Epithelial cell of proximal tubule (primary cell): ENCODE measurements around the gene TNIK. TPM values are rescaled to one million over a fixed set of nuclear protein-coding genes. Genes with fewer than 3 reads are reported as not detected.

Experiments used
- DNase-seq: peaks from one replicate; pipeline ENCODE4 v3.0.0-alpha.2; 2011; ENCODE audit warnings: low read depth
- H3K4me3 ChIP-seq: 2 replicates; pipeline ENCODE4 v1.5.1; 2011; ENCODE audit warnings: low read depth, mild to moderate bottlenecking, low read length
- total RNA-seq: library from RNA; depleted of rRNA; stranded (reverse); fragments of >200 nt; gene quantifications from 2 replicates; pipeline ENCODE4 v1.2.3, GENCODE V29; 2015
- TF ChIP-seq, protein P1 (sequence below): conservative IDR thresholded peaks from 2 replicates; pipeline ENCODE4 v1.5.1; 2012; ENCODE audit warnings: low read depth, mild to moderate bottlenecking, low read length

Gene TNIK
- total RNA-seq, 1 donor from 2014 or later: 11.8 TPM

DNA sequence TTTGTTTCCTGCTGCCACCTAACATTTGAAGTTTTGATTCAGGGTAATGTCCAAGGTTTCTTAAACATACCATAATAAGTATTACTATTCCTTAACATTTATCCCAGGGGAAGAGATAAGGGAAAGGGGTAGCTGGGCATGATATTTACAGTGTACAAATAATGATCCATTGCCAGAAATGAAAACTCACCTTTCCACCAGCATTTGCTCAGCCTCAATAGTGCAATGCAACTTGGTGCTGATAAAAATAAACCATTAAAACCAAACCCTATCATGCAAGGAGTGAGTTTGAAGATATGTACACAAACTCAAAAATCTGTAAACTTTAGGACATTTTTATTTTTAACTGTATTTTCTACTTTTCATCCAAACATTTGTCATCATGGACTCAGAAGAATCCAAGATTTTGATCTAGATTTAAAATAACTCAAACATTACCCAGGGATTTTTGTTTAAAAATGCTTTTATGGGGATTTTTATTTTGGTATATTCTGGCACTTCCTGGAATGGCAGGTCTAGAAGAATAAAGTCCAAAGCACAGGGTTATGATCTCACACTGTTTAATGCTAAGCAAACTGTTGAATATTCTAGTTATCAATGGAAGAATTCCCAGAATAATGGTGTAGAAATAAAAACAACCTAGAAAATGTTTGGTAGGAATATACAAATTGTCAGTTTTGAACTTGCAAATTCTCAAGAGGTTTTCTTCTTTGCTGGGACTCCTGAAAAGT is 401.2 kb downstream of the TNIK start:
- TF ChIP-seq, protein P1, sequence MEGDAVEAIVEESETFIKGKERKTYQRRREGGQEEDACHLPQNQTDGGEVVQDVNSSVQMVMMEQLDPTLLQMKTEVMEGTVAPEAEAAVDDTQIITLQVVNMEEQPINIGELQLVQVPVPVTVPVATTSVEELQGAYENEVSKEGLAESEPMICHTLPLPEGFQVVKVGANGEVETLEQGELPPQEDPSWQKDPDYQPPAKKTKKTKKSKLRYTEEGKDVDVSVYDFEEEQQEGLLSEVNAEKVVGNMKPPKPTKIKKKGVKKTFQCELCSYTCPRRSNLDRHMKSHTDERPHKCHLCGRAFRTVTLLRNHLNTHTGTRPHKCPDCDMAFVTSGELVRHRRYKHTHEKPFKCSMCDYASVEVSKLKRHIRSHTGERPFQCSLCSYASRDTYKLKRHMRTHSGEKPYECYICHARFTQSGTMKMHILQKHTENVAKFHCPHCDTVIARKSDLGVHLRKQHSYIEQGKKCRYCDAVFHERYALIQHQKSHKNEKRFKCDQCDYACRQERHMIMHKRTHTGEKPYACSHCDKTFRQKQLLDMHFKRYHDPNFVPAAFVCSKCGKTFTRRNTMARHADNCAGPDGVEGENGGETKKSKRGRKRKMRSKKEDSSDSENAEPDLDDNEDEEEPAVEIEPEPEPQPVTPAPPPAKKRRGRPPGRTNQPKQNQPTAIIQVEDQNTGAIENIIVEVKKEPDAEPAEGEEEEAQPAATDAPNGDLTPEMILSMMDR: no peak
- no peak for DNase-seq

DNA sequence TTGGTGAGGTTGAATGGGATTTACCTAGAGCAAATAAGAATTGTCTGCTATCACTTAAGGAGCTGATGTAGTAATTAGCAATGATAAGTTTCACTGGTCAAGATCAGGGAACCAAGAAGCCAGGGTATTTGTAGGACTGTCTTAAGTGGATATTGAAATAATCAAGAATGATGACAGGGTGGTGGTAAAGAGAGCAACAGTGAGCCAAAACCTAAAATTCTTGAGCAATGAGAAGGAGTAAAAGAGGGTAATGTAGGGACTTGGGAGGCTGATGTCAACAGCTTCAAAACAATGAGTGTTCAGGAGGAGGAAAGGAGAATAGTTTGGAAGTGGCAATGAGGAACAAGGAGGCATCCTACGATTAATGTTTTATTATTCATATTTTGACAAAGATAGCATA is 402.1 kb downstream of the TNIK start:
- no peak for DNase-seq
- TF ChIP-seq, protein P1: no peak
- no peak overlapping the region for H3K4me3 ChIP-seq

More for the DNA sequence above, 401.2 kb downstream of the TNIK start:
- H3K4me3 ChIP-seq: no peak overlapping the region

DNA sequence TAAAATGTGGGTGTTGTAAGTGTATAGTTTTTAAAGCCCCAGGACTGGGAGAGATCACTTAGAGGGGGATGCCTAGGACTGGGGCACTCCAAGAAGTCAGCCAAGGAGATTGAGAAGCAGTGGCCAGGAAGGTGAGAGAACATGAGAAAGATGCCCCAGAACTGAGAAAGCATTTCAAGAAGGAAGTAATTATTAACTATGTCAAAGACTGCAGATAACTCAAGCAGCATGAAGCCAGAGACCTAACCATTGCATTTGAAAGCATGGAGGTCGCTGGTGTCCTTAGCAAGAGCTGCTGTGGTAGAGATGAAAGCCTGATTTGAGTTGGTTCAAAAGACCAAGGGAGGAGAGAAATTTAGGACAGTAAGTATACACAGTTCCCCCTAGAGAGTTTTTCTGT is 403.1 kb downstream of the TNIK start:
- no peak overlapping the region for H3K4me3 ChIP-seq
- no peak for DNase-seq
- TF ChIP-seq, protein P1: no peak

DNA sequence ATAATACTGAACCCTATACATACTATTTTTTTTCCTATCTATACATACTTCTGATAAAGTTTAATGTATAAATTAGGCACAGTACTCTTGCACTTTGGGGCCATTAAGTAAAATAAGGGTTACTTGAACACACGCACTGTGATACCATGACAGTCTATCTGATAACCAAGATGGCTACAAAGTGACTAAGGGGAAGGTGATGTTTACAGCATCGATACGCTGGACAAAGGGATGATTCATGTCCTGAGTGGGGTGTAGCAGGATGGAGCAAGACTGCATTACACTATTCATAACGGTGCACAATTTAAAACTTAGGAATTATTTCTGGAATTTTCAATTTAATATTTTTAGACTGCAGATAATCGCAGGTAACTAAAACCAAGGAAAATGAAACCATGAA is 403.7 kb downstream of the TNIK start:
- TF ChIP-seq, protein P1: no peak
- H3K4me3 ChIP-seq: no peak overlapping the region
- DNase-seq: no peak

DNA sequence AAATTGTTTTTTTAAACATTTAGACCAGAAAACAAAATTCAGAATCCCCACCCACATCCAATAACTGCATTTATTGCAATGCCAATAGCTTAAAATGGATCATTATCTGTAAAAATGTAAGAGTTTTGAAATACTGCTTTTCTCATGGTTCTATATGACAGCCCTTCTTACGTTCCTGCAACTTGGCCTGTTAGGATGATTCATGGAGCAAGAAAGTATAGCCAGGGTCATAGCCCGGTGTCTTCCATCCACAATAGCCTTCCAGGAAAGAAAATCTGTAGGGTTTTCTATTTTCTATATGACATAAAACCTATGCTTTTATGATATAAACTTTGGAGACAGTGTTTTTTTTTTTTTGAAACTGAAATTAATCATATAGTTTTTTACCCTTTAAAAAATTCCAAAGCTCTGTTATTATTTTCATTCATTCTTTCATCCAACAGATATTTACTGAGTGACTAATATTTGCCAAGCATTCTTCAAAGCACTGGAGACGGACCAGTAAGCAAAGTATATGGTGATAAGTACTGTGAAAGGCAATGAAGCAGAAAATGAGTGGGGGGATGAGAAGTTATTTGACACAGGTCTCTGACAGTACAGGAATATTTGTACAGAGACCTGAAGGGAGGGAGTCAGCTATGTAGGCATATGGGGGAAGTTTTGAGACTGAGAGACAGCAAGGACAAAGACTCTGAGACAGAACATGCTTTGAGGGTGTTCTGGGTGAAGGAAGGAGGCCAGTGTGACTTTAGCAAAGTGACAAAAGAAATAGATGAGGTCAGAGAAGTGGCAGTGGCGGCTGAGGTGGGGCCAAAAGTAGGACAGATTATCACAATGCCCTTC is 404.6 kb downstream of the TNIK start:
- H3K4me3 ChIP-seq: no peak overlapping the region
- peak; percentile 70 for DNase-seq
- TF ChIP-seq, protein P1: no peak

DNA sequence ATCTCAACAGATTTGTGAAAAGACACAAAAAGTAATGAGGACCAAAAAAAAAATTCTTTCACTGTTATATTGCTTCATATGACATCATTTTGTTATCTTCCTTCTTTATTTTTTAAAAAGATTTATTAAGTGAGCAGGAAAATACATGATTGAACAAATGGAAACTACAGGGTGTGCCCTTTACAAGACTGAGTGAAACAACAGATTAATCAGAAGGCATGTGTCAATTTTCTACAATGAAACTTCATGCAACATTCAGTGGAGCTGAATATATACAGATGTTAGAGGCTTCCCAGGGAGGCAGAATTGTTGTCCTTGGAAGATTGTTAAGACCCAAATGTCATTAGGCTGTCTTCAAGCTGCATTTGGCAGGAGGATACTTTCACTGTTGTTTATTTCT is 405.3 kb downstream of the TNIK start:
- DNase-seq: no peak
- TF ChIP-seq, protein P1: no peak
- no peak overlapping the region for H3K4me3 ChIP-seq
